Adrenal gland (tissue), 12 donors: ENCODE results near the gene RALGPS1. TPM values are rescaled to one million over a fixed set of nuclear protein-coding genes. Genes with fewer than 3 reads are reported as not detected.

Source experiments
- DNase-seq, 7 donors: peaks; one replicate each; pipeline ENCODE4 v3.0.0-alpha.2; 2019 to 2020
- H3K27ac ChIP-seq, 5 donors: fragments of 200-600 bp; sonication (generic) in 4 of 5; 1 replicate in 3 of 5; 2 replicates in 2 of 5; pipeline versions ENCODE4 v1.5.1 to v1.8.0; 2016 to 2020; ENCODE audit warnings: mild to moderate bottlenecking in 1 of 5
- H3K27me3 ChIP-seq: fragments of 200-600 bp; 2 replicates; pipeline ENCODE4 v1.8.0; 2021
- H3K36me3 ChIP-seq, 2 donors: fragments of 200-600 bp; replicated peaks in 1 of 2; 1 replicate in 1 of 2; 2 replicates in 1 of 2; pipeline versions ENCODE4 v1.5.1 to v1.8.0; 2018 to 2022
- H3K4me1 ChIP-seq, 2 donors: fragments of 200-600 bp; replicated peaks in 1 of 2; 1 replicate in 1 of 2; 2 replicates in 1 of 2; pipeline versions ENCODE4 v1.5.1 to v1.8.0; 2018 to 2021
- H3K4me3 ChIP-seq, 4 donors: fragments of 200-600 bp; sonication (generic) in 3 of 4; one replicate each; pipeline ENCODE4 v1.5.1; 2016 to 2018
- H3K9me3 ChIP-seq, 3 donors: fragments of 200-600 bp; sonication (generic) in 1 of 3; replicated peaks in 1 of 3; 1 replicate in 2 of 3; 2 replicates in 1 of 3; pipeline versions ENCODE4 v1.5.1 to v1.8.0; 2016 to 2021
- POLR2A ChIP-seq, 2 donors: fragments of 450-650 bp; IDR thresholded peaks; one replicate each; pipeline ENCODE4 v1.6.1; 2017; ENCODE audit warnings: antibody characterized with exemption in 2 of 2, mild to moderate bottlenecking in 2 of 2, moderate library complexity in 1 of 2
- WGBS, 4 donors: extraction: QIAGEN DNeasy Blood & Tissue Kit in 2 of 4; methylation state at CpG; one replicate each; pipeline versions ENCODE4 v1.1.5 to v1.1.7; 2013 to 2017; 5-methylcytosine and 5-hydroxymethylcytosine counted together
- intact Hi-C, 2 donors: fragments of 100-400 bp; cut with DNase I; formaldehyde crosslinking; loops; one replicate each; pipeline versions ENCODE4 v1.14.1 to v1.15.0; 2022 to 2023
- polyA plus RNA-seq, 3 donors: library from polyadenylated mRNA; stranded (reverse); fragments of 200-250 nt in 2 of 3; fragments of 350-450 nt in 1 of 3; fragmentation: Illumina TruSeq in 1 of 3; extraction: RNeasy Lipid Tissue Mini Kit (QIAGEN cat#74804) in 1 of 3; gene quantifications; one replicate each; pipeline ENCODE4 v1.2.3, GENCODE V29; 2013 to 2014
- total RNA-seq, 9 donors: library from RNA; depleted of rRNA in 4 of 9; stranded (reverse); fragments of >200 nt in 4 of 9; fragments of 120-200 nt in 1 of 9; fragmentation: NEBNext Ultra II Directional in 1 of 9; extraction: Animal tissue kit (Norgen Biotek cat#: 25700) in 1 of 9; gene quantifications; one replicate each; pipeline versions ENCODE4 v1.1.0 to v1.2.4, GENCODE V29; 2013 to 2023
- TF ChIP-seq, protein P1 (sequence below), 6 experiments: fragments of 450-650 bp in 4 of 6; fragments of 200-600 bp in 2 of 6; sonication (generic) in 1 of 6; IDR thresholded peaks; 1 replicate in 5 of 6; 2 replicates in 1 of 6; pipeline versions ENCODE4 v1.5.1 to v1.8.0; 2016 to 2021; ENCODE audit warnings: antibody characterized with exemption in 6 of 6, mild to moderate bottlenecking in 2 of 6, moderate library complexity in 1 of 6
- donor health status: healthy with polysubstance abuse.
- donor health status: Bipolar disorder and iron deficiency.
- donor health status: DM: yes; HTN: yes; CAD: no.
- donor health status: DM: no; HTN: no; CAD: no.
- donor health status: DM: no; HTN: no; CAD: no.
- donor health status: DM: yes; HTN: yes; CAD: no.

Gene RALGPS1
- total and polyA plus RNA-seq, 12 donors: 2.8 to 9.9 (median 5.1) TPM

DNA sequence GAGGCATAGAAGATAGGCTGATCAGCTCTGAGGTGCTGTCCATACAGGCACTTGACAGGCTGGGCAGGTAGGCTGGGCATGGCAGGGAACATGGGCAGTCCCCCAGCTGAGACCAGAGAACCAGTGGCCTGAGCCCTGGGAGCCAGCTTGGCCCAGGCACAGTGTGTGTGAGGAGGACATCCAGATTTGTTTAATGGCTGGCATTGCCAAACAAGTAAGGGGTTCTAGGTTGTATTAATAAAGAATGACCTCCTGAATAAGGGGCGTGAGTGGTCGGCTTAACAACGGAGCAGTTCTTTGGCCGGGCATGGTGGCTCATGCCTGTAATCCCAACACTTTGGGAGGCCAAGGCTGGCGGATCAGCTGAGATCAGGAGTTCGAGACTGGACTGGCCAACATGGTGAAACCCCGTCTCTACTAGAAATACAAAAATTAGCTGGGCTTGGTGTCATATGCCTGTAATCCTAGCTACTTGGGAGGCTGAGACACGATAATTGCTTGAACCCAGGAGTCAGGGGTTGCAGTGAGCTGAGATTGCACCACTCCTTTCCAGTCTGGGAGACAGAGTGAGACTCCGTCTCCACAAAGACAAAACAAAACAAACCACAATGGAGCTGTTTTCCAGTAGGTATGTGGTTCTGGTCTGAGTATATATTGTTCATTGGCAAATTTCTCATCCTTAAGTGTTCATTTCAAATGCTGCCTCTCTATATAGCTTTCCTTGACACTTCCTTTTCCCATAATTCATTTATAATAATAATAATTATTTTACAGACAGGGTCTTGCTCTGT is 151.7 kb downstream of the RALGPS1 start:
- Histone ChIP-seq H3K36me3 (no peaks in the 10 kb centered on the region), H3K27ac (peak overlapping the region in 2 of 5 donors; percentile 40 to 73), H3K27me3 (no peaks in the 10 kb centered on the region), H3K9me3 (peaks cover 0 to 2% (median 0%) of the 10 kb centered on the region in 3 donors), H3K4me3 (no peak overlapping the region), H3K4me1 (no peaks in the 10 kb centered on the region)
- no peak for DNase-seq
- no peak for TF ChIP-seq POLR2A (IDR thresholded peaks at IDR 0.05)
- TF ChIP-seq, protein P1, sequence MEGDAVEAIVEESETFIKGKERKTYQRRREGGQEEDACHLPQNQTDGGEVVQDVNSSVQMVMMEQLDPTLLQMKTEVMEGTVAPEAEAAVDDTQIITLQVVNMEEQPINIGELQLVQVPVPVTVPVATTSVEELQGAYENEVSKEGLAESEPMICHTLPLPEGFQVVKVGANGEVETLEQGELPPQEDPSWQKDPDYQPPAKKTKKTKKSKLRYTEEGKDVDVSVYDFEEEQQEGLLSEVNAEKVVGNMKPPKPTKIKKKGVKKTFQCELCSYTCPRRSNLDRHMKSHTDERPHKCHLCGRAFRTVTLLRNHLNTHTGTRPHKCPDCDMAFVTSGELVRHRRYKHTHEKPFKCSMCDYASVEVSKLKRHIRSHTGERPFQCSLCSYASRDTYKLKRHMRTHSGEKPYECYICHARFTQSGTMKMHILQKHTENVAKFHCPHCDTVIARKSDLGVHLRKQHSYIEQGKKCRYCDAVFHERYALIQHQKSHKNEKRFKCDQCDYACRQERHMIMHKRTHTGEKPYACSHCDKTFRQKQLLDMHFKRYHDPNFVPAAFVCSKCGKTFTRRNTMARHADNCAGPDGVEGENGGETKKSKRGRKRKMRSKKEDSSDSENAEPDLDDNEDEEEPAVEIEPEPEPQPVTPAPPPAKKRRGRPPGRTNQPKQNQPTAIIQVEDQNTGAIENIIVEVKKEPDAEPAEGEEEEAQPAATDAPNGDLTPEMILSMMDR (IDR thresholded peaks at IDR 0.05): no peak
- WGBS, 4 donors: 85 to 97% (median 94%) methylated on average over 9 of the region's 9 CpGs
- intact Hi-C loops: no loop called here

DNA sequence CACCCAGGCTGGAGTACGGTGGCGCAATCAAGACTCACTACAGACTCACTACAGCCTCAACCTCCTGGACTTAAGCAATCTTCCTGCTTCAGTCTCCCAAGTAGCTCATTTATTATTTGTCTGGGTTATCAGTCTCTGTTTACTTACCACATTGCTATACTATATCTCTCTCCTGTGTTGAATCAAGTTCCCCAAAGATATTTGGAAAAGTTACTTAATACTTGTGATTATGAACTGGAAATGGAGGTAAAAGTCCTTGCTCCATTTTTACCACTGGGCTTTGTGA is 152.2 kb downstream of the RALGPS1 start:
- H3K4me1 ChIP-seq: no peaks in the 10 kb centered on the region
- peak in 1 of 7 donors; percentile 22 for DNase-seq
- no peak overlapping the region for H3K4me3 ChIP-seq
- H3K27me3 ChIP-seq: no peaks in the 10 kb centered on the region
- no peak overlapping the region for H3K27ac ChIP-seq
- no peak for TF ChIP-seq POLR2A (IDR thresholded peaks at IDR 0.05)
- TF ChIP-seq, protein P1 (IDR thresholded peaks at IDR 0.05): no peak
- intact Hi-C loops: no loop called here
- H3K36me3 ChIP-seq: no peaks in the 10 kb centered on the region
- 73 to 82% (median 81%) methylated on average over 2 of the region's 2 CpGs for WGBS, 4 donors
- H3K9me3 ChIP-seq: peaks cover 0 to 6% (median 3%) of the 10 kb centered on the region in 3 donors

DNA sequence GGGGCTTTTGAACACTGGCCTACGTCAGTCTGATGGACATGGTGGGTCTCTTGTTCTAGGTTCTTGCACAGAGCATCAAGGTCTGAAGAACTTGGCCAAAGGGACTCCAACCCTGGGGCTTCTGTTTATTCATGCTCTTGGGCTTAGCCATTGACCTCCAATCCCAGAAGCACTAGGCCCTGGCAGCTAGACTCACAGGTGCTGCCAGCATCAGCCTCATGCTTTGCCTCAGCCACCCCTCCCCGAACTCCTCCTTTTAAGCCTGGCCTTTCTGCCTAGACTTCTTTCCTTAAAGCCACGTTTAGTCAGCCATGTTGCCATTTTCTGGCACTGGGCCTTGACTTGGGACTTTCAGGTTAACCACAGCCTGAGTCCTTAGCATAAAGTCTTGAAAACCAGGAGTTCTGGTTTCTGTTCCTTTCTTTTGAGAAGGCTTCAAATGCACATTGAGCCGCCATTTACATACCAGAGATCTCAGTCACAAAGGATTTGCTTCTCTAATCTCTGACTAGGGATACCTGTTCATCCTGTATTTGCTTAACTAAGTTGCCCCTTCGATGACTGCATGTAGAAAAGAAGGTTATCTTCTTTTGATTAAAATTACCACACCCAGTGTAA is 153.1 kb downstream of the RALGPS1 start:
- TF ChIP-seq POLR2A (IDR thresholded peaks at IDR 0.05): no peak
- TF ChIP-seq, protein P1 (IDR thresholded peaks at IDR 0.05): no peak

DNA sequence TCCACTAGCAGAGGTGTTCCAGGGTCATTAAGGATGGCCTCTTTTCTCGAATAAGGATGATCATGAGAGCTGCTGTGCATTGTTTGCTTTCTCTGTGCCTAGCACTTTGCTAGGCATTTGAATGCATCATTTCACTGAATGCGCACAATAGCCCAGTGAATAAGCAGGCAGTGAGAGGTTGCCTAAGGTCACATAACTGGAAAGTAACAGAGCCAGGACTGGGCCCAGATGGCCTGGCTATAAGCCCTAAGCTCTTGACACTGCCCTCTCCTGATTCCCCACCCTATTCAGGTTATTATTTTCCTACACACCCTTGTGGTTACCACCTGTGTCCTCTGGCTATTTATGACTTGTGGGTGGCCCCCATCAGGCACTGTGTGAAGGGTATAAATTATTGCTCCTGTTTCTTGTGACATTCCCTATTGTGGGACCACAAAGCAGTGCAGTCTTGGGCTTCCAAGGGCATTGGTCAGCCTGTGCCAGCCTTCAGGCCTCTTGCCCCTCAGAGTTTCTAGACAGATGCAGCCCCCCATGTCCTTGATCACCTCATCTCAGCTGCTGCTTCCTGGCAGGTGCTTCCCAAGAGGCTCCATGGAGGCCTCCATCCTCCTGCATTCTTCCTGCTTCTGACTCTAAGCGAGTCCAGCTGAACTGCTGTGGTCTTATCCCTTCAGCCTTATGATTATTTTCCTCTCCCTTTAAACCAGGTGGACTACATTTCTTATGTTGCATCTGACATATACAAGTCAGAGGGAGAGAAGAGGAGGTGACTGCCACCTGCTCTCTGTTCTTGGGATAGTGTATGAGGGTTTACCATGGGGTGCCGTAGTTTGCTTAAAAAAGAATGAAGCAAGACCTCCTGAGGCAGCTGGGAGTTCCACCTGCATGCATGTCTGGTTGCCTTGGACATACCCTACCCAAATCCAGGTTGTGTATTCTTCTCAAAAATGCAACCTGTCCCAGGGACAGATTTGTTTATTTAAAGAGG is 160.3 kb downstream of the RALGPS1 start:
- TF ChIP-seq, protein P1 (IDR thresholded peaks at IDR 0.05): no peak
- TF ChIP-seq POLR2A (IDR thresholded peaks at IDR 0.05): no peak
- WGBS, 4 donors: 79 to 91% (median 87%) methylated on average over 4 of the region's 4 CpGs
- H3K27ac ChIP-seq: no peak overlapping the region
- H3K4me3 ChIP-seq: no peak overlapping the region
- peak in 3 of 7 donors; percentile 5 to 53 (median 13) for DNase-seq
- peaks cover 0 to 6% (median 3%) of the 10 kb centered on the region in 3 donors for H3K9me3 ChIP-seq
- H3K36me3 ChIP-seq: no peaks in the 10 kb centered on the region
- no peaks in the 10 kb centered on the region for H3K27me3 ChIP-seq
- H3K4me1 ChIP-seq: peaks cover 0 to 7% of the 10 kb centered on the region in 2 donors
- intact Hi-C loops: no loop called here

More for the DNA sequence above, 153.1 kb downstream of the RALGPS1 start:
- Histone ChIP-seq H3K27ac (no peak overlapping the region), H3K27me3 (no peaks in the 10 kb centered on the region), H3K4me1 (no peaks in the 10 kb centered on the region), H3K9me3 (peaks cover 0 to 6% (median 3%) of the 10 kb centered on the region in 3 donors), H3K36me3 (no peaks in the 10 kb centered on the region), H3K4me3 (no peak overlapping the region)
- no peak for DNase-seq
- WGBS, 4 donors: 91 to 97% (median 93%) methylated on average over 4 to 5 of the region's 5 CpGs
- intact Hi-C loops: no loop called here
